SK-N-SH treated with all-trans-retinoic acid at 6 μM for 48 hours (cell line): Measurements from ENCODE around the gene SPATS2.

ENCODE experiments used
- ATAC-seq: fragments of 200-7000 bp; cut with Tn5 transposase; 3 replicates; pipeline ENCODE4 v1.9.1; 2020; ENCODE audit warnings: mild to moderate bottlenecking, moderate library complexity
- ARNTL ChIP-seq: fragments of 450-650 bp; formaldehyde crosslinking; IDR thresholded peaks from 2 replicates; pipeline ENCODE4 v1.5.0; 2020; ENCODE audit warnings: low read depth, mild to moderate bottlenecking, moderate library complexity, borderline replicate concordance
- BACH2 ChIP-seq: fragments of 250-450 bp; sonication (Bioruptor Pico); IDR thresholded peaks from 2 replicates; pipeline ENCODE4 v1.9.0; 2021; ENCODE audit warnings: mild to moderate bottlenecking, borderline replicate concordance
- CREB5 ChIP-seq: fragments of 250-450 bp; sonication (Bioruptor Pico); IDR thresholded peaks from 2 replicates; pipeline ENCODE4 v1.5.1; 2020; ENCODE audit warnings: low read depth, mild to moderate bottlenecking, moderate library complexity
- CSRNP3 ChIP-seq: fragments of 250-450 bp; sonication (Bioruptor Pico); IDR thresholded peaks from 2 replicates; pipeline ENCODE4 v1.5.1; 2021; ENCODE audit warnings: mild to moderate bottlenecking, moderate library complexity
- GLIS3 ChIP-seq: fragments of 250-450 bp; sonication (Bioruptor Pico); IDR thresholded peaks from 2 replicates; pipeline ENCODE4 v1.5.0; 2020; ENCODE audit warnings: mild to moderate bottlenecking, moderate library complexity
- ISL1 ChIP-seq: fragments of 250-450 bp; sonication (Bioruptor Pico); IDR thresholded peaks from 2 replicates; pipeline ENCODE4 v2.1.2; 2022; ENCODE audit warnings: mild to moderate bottlenecking, moderate library complexity
- OSR1 ChIP-seq: fragments of 250-450 bp; sonication (Bioruptor Pico); IDR thresholded peaks from 2 replicates; pipeline ENCODE4 v1.8.0; 2022; ENCODE audit warnings: moderate library complexity, mild to moderate bottlenecking, inconsistent platforms
- PATZ1 ChIP-seq: fragments of 250-450 bp; sonication (Bioruptor Pico); IDR thresholded peaks from 2 replicates; pipeline ENCODE4 v1.8.0; 2020; ENCODE audit warnings: mild to moderate bottlenecking, moderate library complexity, borderline replicate concordance
- POU6F1 ChIP-seq: fragments of 250-450 bp; sonication (Bioruptor Pico); IDR thresholded peaks from 2 replicates; pipeline ENCODE4 v1.8.0; 2021; ENCODE audit warnings: low read depth, mild to moderate bottlenecking, moderate library complexity, borderline replicate concordance
- PPARA ChIP-seq: fragments of 250-450 bp; sonication (Bioruptor Pico); IDR thresholded peaks from 2 replicates; pipeline ENCODE4 v1.5.0; 2020; ENCODE audit warnings: mild to moderate bottlenecking, borderline replicate concordance
- RARB ChIP-seq: fragments of 250-450 bp; sonication (Bioruptor Pico); IDR thresholded peaks from 2 replicates; pipeline ENCODE4 v1.8.0; 2021; ENCODE audit warnings: mild to moderate bottlenecking, moderate library complexity
- SNAI2 ChIP-seq: fragments of 250-450 bp; sonication (Bioruptor Pico); IDR thresholded peaks from 2 replicates; pipeline ENCODE4 v1.5.0; 2020; ENCODE audit warnings: mild to moderate bottlenecking, moderate library complexity
- TCF4 ChIP-seq: fragments of 250-450 bp; sonication (Bioruptor Pico); IDR thresholded peaks from 2 replicates; pipeline ENCODE4 v1.8.0; 2021; ENCODE audit warnings: mild to moderate bottlenecking, moderate library complexity, borderline replicate concordance
- TOX ChIP-seq: fragments of 250-450 bp; sonication (Bioruptor Pico); IDR thresholded peaks from 2 replicates; pipeline ENCODE4 v1.8.0; 2021; ENCODE audit warnings: mild to moderate bottlenecking, moderate library complexity, borderline replicate concordance
- TSHZ2 ChIP-seq: fragments of 250-450 bp; sonication (Bioruptor Pico); IDR thresholded peaks from 2 replicates; pipeline ENCODE4 v1.5.0; 2020; ENCODE audit warnings: mild to moderate bottlenecking, moderate library complexity
- ZC3H10 ChIP-seq: fragments of 250-450 bp; sonication (Bioruptor Pico); IDR thresholded peaks from 2 replicates; pipeline ENCODE4 v1.5.1; 2021; ENCODE audit warnings: mild to moderate bottlenecking, moderate library complexity
- ZFP3 ChIP-seq: fragments of 250-450 bp; sonication (Bioruptor Pico); IDR thresholded peaks from 2 replicates; pipeline ENCODE4 v1.5.0; 2020; ENCODE audit warnings: mild to moderate bottlenecking, moderate library complexity
- ZFP30 ChIP-seq: fragments of 450-650 bp; formaldehyde crosslinking; IDR thresholded peaks from 2 replicates; pipeline ENCODE4 v1.5.0; 2022; ENCODE audit warnings: mild to moderate bottlenecking, moderate library complexity
- ZNF565 ChIP-seq: fragments of 450-650 bp; formaldehyde crosslinking; conservative IDR thresholded peaks from 2 replicates; pipeline ENCODE4 v1.5.0; 2020; ENCODE audit warnings: low read depth, mild to moderate bottlenecking, moderate library complexity
- ZNF70 ChIP-seq: fragments of 450-650 bp; formaldehyde crosslinking; IDR thresholded peaks from 2 replicates; pipeline ENCODE4 v1.5.0; 2020; ENCODE audit warnings: mild to moderate bottlenecking, moderate library complexity
- ZNF8 ChIP-seq: fragments of 450-650 bp; formaldehyde crosslinking; IDR thresholded peaks from 2 replicates; pipeline ENCODE4 v1.5.0; 2020; ENCODE audit warnings: mild to moderate bottlenecking, moderate library complexity

SPATS2 gene

GRCh38 chr12:49496417-49497360 lies 129.4 kb downstream of the SPATS2 start (continued):
- TF ChIP-seq CREB5 (CRISPR knock-in tag) (no peak), ISL1 (CRISPR knock-in tag) (no peak), RARB (CRISPR knock-in tag) (no peak)

- TF ChIP-seq CREB5 (CRISPR knock-in tag) (no peak), ISL1 (CRISPR knock-in tag) (no peak), SNAI2 (CRISPR knock-in tag) (no peak), PATZ1 (CRISPR knock-in tag) (no peak), TOX (CRISPR knock-in tag) (no peak), RARB (CRISPR knock-in tag) (no peak), PPARA (CRISPR knock-in tag) (no peak), ZNF565 (CRISPR knock-in tag) (no peak), OSR1 (CRISPR knock-in tag) (no peak), TCF4 (no peak), POU6F1 (no peak), ZC3H10 (CRISPR knock-in tag) (no peak), ZFP30 (CRISPR knock-in tag) (no peak), ZNF70 (no peak), ARNTL (CRISPR knock-in tag) (no peak), CSRNP3 (no peak), ZNF8 (CRISPR knock-in tag) (no peak)
- no peak for ATAC-seq
Measured at GRCh38 chr12:49501895-49502294, 134.6 kb downstream of the SPATS2 start.

GRCh38 chr12:49502590-49502989 lies 135.3 kb downstream of the SPATS2 start:
- ATAC-seq = no peak
- TF ChIP-seq TOX (CRISPR knock-in tag) (no peak), SNAI2 (CRISPR knock-in tag) (no peak), CSRNP3 (no peak), RARB (CRISPR knock-in tag) (no peak), TSHZ2 (CRISPR knock-in tag) (no peak), GLIS3 (no peak), TCF4 (no peak), ZNF565 (CRISPR knock-in tag) (no peak), BACH2 (no peak), ZFP3 (CRISPR knock-in tag) (no peak), ISL1 (CRISPR knock-in tag) (no peak), ZFP30 (CRISPR knock-in tag) (no peak), CREB5 (CRISPR knock-in tag) (no peak)
